Activated T-helper 1 cell treated with anti-CD3 and anti-CD28 coated beads, Interleukin-2, amount 50 U/mL, for 16 hours (primary cell): ENCODE measurements around the gene HNRNPR.
"Not testable (repeated sequence)": the region's sequence is repeated elsewhere in the genome, so short reads cannot be mapped to it uniquely, and the experiment has no call there.

Experiments
- DNase-seq, 2 donors: peaks; one replicate each; pipeline ENCODE4 v3.0.0-alpha.2; 2020; ENCODE audit warnings: low read depth in 1 of 2, low spot score in 1 of 2

HNRNPR gene

DNA sequence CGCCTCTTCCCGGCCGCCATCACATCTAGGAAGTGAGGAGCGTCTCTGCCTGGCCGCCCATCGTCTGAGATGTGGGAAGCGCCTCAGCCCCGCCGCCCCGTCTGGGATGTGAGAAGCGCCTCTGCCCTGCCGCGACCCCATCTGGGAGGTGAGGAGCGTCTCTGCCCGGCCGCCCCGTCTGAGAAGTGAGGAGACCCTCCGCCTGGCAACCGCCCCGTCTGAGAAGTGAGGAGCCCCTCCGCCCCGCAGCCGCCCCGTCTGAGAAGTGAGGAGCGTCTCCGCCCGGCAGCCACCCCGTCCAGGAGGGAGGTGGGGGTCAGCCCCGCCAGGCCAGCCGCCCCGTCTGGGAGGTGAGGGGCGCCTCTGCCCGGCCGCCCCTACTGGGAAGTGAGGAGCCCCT, 86.7 kb downstream of the HNRNPR start:
- DNase-seq = not testable (repeated sequence)
